PC-3 (cell line): ENCODE data around the gene UBP1. TPM values are rescaled to one million over a fixed set of nuclear protein-coding genes. Genes with fewer than 3 reads are reported as not detected.
"Not testable (repeated sequence)": the region's sequence is repeated elsewhere in the genome, so short reads cannot be mapped to it uniquely, and the experiment has no call there.

Experiments used
- ATAC-seq: fragments of 200-7000 bp; cut with Tn5 transposase; 2 replicates; pipeline ENCODE4 v1.9.1; 2020; ENCODE audit warnings: mild to moderate bottlenecking, moderate library complexity
- BruUV-seq: library from RNA; stranded (reverse); fragments of 400-500 nt; replicated peaks from 2 replicates; lab custom pipeline; 2021; lab: Mats Ljungman, UMichigan
- CTCF ChIA-PET: fragments of 300-600 bp; sonication (Branson Sonifier 250); formaldehyde crosslinking; loops from one replicate; lab custom pipeline; 2022; ENCODE audit warnings: antibody characterized with exemption; lab: Charles Lee
- POLR2A ChIA-PET: fragments of 300-600 bp; sonication (Branson Sonifier 250); formaldehyde crosslinking; loops from one replicate; lab custom pipeline; 2022; ENCODE audit warnings: antibody characterized with exemption; ENCODE audit not compliant: unreplicated experiment; lab: Charles Lee
- DNase-seq: peaks from one replicate; pipeline ENCODE4 v3.0.0-alpha.2; 2015
- H2AFZ ChIP-seq: fragments of 300-600 bp; sonication (generic); 2 replicates; pipeline ENCODE4 v1.6.0; 2016; ENCODE audit warnings: antibody characterized with exemption, low read length
- H3F3A ChIP-seq: fragments of 300-600 bp; sonication (generic); one replicate; pipeline ENCODE4 v1.6.0; 2017; ENCODE audit warnings: antibody characterized with exemption, low read length, control low read depth, mild to moderate bottlenecking; ENCODE audit not compliant: unreplicated experiment
- H3K27ac ChIP-seq: fragments of 300-600 bp; sonication (generic); 2 replicates; pipeline ENCODE4 v1.5.1; 2016; ENCODE audit warnings: mild to moderate bottlenecking, low read length
- H3K27me3 ChIP-seq: fragments of 300-600 bp; sonication (generic); 2 replicates; pipeline ENCODE4 v1.6.1; 2016; ENCODE audit warnings: low read length, mixed read lengths
- H3K36me3 ChIP-seq: fragments of 300-600 bp; sonication (generic); 2 replicates; pipeline ENCODE4 v1.6.1; 2016; ENCODE audit warnings: low read depth, mixed run types, low read length, mixed read lengths
- H3K4me1 ChIP-seq: fragments of 300-600 bp; sonication (generic); 2 replicates; pipeline ENCODE4 v1.5.1; 2016; ENCODE audit warnings: low read length; ENCODE audit not compliant: insufficient read depth
- H3K4me2 ChIP-seq: fragments of 300-600 bp; sonication (generic); 2 replicates; pipeline ENCODE4 v1.6.0; 2016; ENCODE audit warnings: low read length
- H3K4me3 ChIP-seq: fragments of 300-600 bp; sonication (generic); 2 replicates; pipeline ENCODE4 v1.5.1; 2016; ENCODE audit warnings: mild to moderate bottlenecking, low read length, mixed read lengths
- H3K79me2 ChIP-seq: fragments of 300-600 bp; sonication (generic); 2 replicates; pipeline ENCODE4 v1.6.1; 2017; ENCODE audit warnings: low read length, mixed read lengths
- H3K9ac ChIP-seq: fragments of 300-600 bp; sonication (generic); 2 replicates; pipeline ENCODE4 v1.6.0; 2016; ENCODE audit warnings: mild to moderate bottlenecking, low read length
- H3K9me2 ChIP-seq: fragments of 300-600 bp; sonication (generic); replicated peaks from 2 replicates; pipeline ENCODE4 v1.6.1; 2016; ENCODE audit warnings: mixed run types, low read length, mixed read lengths
- H3K9me3 ChIP-seq: fragments of 300-600 bp; sonication (generic); 2 replicates; pipeline ENCODE4 v1.6.1; 2016; ENCODE audit warnings: low read length, mixed read lengths
- H4K20me1 ChIP-seq: fragments of 300-600 bp; sonication (generic); 2 replicates; pipeline ENCODE4 v1.6.1; 2016; ENCODE audit warnings: low read length, mixed read lengths
- CTCF ChIP-seq: fragments of 300-600 bp; sonication (generic); conservative IDR thresholded peaks from 2 replicates; pipeline ENCODE4 v1.5.1; 2017; ENCODE audit warnings: antibody characterized with exemption, low read depth, mild to moderate bottlenecking, low read length
- EZH2 ChIP-seq: fragments of 300-600 bp; sonication (generic); IDR thresholded peaks from one replicate; pipeline ENCODE4 v1.6.1; 2017; ENCODE audit warnings: antibody characterized with exemption, mild to moderate bottlenecking, low read length; ENCODE audit not compliant: unreplicated experiment
- EZH2phosphoT487 ChIP-seq: fragments of 300-600 bp; sonication (generic); IDR thresholded peaks from 2 replicates; pipeline ENCODE4 v1.6.1; 2018; ENCODE audit warnings: mild to moderate bottlenecking, antibody characterized with exemption, low read length, borderline replicate concordance
- intact Hi-C: fragments of 100-400 bp; cut with micrococcal nuclease; formaldehyde crosslinking; loops from 2 replicates; pipeline ENCODE4 v1.9.0; 2023
- total RNA-seq: library from RNA; depleted of rRNA; stranded (reverse); fragments of >200 nt; gene quantifications from 2 replicates; pipeline ENCODE4 v1.2.3, GENCODE V29; 2014

The UBP1 gene
- total RNA-seq, 1 experiment from 2014 or later = 49.3 TPM

- peaks cover 64% of the 10 kb centered on the region for H3K79me2 ChIP-seq
- ChIA-PET CTCF (no interaction called here), POLR2A (no interaction called here)
- H3K9me2 ChIP-seq = no peaks in the 10 kb centered on the region
- no peak overlapping the region for H3K27ac ChIP-seq
- H3K4me2 ChIP-seq = no peak overlapping the region
- no peaks in the 10 kb centered on the region; the same call in 1 of the 2 replicates for H4K20me1 ChIP-seq
- no peak overlapping the region for H3K9ac ChIP-seq
- DNase-seq (no peak), ATAC-seq (no peak)
- H2AFZ ChIP-seq = no peak overlapping the region
- peaks cover 8% of the 10 kb centered on the region; the same call in 1 of the 2 replicates for H3K4me1 ChIP-seq
- H3K27me3 ChIP-seq = no peaks in the 10 kb centered on the region
- H3F3A ChIP-seq = peaks cover 4% of the 10 kb centered on the region
- peaks cover 36% of the 10 kb centered on the region; the same call in 1 of the 2 replicates for H3K36me3 ChIP-seq
- TF ChIP-seq EZH2phosphoT487 = no peak
- H3K4me3 ChIP-seq = no peak overlapping the region
- BruUV-seq = no TSS peak
- H3K9me3 ChIP-seq = no peaks in the 10 kb centered on the region
- intact Hi-C loops = no loop called here
These were observed 20.3 kb downstream of the UBP1 start for GRCh38 chr3:33419948-33420347.

GRCh38 chr3:33417066-33417673 is 23.0 kb downstream of the UBP1 start:
- Histone ChIP-seq H3K27ac (no peak overlapping the region), H3K79me2 (peaks cover 40% of the 10 kb centered on the region), H3K9me2 (no peaks in the 10 kb centered on the region), H3K9me3 (no peaks in the 10 kb centered on the region), H3K4me1 (peaks cover 8% of the 10 kb centered on the region; the same call in 1 of the 2 replicates), H3K36me3 (peaks cover 29% of the 10 kb centered on the region), H3F3A (peaks cover 4% of the 10 kb centered on the region), H3K4me2 (no peak overlapping the region), H3K27me3 (no peaks in the 10 kb centered on the region), H4K20me1 (no peaks in the 10 kb centered on the region; the same call in 1 of the 2 replicates), H3K4me3 (no peak overlapping the region), H3K9ac (no peak overlapping the region), H2AFZ (no peak overlapping the region)
- ChIA-PET POLR2A (interaction anchor here (0.6 kb wide), 1 partner anchor 381 kb away, joined by 4 read pairs; the partner anchor contains the start of gene PDCD6IP), CTCF (no interaction called here)
- BruUV-seq = no TSS peak
- intact Hi-C loops = no loop called here
- TF ChIP-seq EZH2 (no peak), CTCF (no peak), EZH2phosphoT487 (no peak)
- peak; percentile 52 for DNase-seq
- ATAC-seq = peak; percentile 53; the same call in 1 of the 2 replicates

GRCh38 chr3:33410816-33411215 is 29.4 kb downstream of the UBP1 start:
- intact Hi-C loops, H3K4me3 ChIP-seq, CTCF ChIA-PET, ATAC-seq, H3K4me1 ChIP-seq, H3K79me2 ChIP-seq, H3K27me3 ChIP-seq, H3K27ac ChIP-seq, H3K9ac ChIP-seq, POLR2A ChIA-PET, H3K9me3 ChIP-seq, H2AFZ ChIP-seq, H4K20me1 ChIP-seq, H3K9me2 ChIP-seq, H3F3A ChIP-seq, H3K4me2 ChIP-seq, BruUV-seq, DNase-seq: not testable (repeated sequence)
- peaks cover 64% of the 10 kb centered on the region for H3K36me3 ChIP-seq
